D721Med (cell line): ENCODE data around the gene ZMIZ1.

ENCODE experiments used
- DNase-seq: peaks from one replicate; pipeline ENCODE4 v3.0.0; 2011; ENCODE audit warnings: low spot score; ENCODE audit not compliant: insufficient read length
- FAIRE-seq: peaks from 2 replicates; lab custom pipeline; 2011; peaks lifted over from hg19 to GRCh38; lab: Jason Lieb, UNC
- TF ChIP-seq, protein P1 (sequence below): IDR thresholded peaks from 2 replicates; pipeline ENCODE4 v1.5.1; 2012; ENCODE audit warnings: mild to moderate bottlenecking, control low read depth; ENCODE audit not compliant: insufficient read depth; ENCODE audit errors: missing control alignments

Gene ZMIZ1

DNA sequence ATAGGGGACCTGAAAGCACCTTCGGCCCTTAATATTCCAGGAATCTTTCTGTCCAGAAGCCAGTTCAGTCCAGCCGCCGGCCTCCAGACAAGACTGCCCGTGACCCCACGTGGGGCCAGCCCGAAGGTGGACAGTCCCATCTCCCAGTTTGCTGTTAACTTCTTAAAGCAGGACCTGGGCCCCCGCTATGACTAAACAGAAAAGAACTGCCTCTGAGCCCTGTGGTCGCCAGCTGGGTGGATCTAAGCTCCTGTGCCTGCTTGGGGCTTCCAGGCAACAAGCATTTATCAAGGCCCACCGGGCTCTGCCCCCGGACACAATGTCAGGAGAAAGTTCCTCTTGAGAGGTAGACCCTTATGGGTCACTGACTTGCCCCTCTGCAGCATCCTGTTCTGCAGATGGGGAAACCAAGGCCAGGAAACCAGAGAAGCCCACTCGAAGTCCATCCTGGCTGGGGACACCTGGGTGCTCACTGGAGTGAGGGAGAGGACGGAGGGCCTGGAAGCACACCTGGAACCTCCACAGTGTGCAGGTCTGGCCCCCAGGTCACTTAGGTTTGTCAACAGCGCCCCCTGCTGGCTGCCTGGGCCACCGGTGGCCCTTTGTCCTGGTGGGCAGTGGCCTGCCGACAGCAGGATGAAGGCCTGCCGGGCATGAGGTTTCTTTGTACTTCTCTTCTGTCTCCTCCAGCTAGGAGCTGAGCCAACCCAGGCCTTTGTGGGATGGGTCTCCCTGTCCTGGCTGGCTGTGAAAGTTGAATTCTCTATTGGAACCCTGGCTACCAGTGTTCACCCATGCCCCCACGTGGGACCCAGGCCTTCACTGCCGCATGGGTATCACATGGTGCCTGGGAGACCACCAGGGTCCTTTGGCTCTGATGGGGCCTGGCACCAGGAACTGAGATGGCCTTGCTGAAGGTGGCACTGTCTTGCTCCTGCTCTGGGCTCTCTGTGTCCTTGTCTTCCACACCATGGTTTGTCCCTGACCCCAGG lies 128.0 kb downstream of the ZMIZ1 start:
- DNase-seq (peak; percentile 75), FAIRE-seq (no peak)
- TF ChIP-seq, protein P1, sequence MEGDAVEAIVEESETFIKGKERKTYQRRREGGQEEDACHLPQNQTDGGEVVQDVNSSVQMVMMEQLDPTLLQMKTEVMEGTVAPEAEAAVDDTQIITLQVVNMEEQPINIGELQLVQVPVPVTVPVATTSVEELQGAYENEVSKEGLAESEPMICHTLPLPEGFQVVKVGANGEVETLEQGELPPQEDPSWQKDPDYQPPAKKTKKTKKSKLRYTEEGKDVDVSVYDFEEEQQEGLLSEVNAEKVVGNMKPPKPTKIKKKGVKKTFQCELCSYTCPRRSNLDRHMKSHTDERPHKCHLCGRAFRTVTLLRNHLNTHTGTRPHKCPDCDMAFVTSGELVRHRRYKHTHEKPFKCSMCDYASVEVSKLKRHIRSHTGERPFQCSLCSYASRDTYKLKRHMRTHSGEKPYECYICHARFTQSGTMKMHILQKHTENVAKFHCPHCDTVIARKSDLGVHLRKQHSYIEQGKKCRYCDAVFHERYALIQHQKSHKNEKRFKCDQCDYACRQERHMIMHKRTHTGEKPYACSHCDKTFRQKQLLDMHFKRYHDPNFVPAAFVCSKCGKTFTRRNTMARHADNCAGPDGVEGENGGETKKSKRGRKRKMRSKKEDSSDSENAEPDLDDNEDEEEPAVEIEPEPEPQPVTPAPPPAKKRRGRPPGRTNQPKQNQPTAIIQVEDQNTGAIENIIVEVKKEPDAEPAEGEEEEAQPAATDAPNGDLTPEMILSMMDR: peak; percentile 75

DNA sequence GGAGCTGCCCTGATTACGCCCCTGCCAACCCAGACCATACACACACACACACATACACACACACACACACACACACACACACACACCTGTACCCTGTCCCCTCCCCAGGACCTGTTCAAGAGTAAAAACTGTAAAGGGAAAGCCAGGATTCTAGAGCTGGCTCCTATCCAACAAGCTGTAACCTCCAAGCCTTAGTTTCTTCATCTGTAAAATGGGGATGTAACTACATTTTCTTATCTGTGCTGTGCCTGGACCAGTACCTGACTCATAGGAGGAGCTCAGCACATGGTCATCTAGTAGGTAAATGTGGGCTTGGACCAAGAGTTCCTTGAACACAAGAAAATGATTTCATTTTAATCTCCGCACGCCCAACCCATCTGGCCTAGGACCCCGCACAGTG lies 128.8 kb downstream of the ZMIZ1 start:
- no peak for FAIRE-seq
- TF ChIP-seq, protein P1: no peak

DNA sequence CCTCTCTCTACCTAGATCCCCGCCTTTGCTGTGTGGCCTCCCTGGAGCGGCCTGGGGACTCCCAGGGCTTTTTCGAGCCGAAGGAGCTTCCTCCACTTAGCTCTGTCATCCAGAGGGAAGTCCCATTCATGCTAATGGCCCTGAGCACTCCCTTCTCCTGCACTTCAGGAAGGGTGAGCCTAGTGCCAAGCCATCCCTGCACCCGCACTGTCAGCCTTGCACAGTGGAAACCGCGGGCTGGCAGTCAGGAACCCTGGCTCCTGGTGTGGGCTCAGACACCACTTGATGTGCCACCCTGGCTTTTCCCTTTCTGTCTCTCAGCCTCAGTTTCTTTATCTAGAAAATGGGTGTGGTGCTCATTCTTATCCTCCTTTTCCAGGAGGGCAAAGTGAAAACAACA lies 131.6 kb downstream of the ZMIZ1 start:
- no peak for DNase-seq
- TF ChIP-seq, protein P1: no peak
- FAIRE-seq: no peak

More for the DNA sequence above, 128.8 kb downstream of the ZMIZ1 start:
- DNase-seq: no peak

DNA sequence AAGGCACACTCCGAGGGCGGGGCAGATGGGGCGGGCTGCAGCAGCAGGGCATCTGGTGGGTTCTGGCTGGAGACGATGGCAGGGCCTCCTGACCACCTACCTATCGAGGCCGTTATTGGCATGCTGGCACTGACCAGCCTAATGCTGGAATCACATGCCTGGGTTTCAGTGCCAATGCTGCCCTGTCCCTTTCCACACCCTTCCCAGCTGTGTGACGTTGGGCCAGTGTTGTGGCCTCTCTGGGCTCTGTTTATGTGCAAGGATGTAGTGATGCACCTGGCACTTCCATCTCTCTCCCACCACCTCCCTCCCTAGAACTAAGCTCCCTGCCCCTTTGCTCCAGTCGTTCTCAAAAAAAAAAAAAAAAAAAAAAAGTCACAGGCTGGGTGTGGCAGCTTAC lies 132.9 kb downstream of the ZMIZ1 start:
- TF ChIP-seq, protein P1: no peak
- FAIRE-seq (no peak), DNase-seq (no peak)

DNA sequence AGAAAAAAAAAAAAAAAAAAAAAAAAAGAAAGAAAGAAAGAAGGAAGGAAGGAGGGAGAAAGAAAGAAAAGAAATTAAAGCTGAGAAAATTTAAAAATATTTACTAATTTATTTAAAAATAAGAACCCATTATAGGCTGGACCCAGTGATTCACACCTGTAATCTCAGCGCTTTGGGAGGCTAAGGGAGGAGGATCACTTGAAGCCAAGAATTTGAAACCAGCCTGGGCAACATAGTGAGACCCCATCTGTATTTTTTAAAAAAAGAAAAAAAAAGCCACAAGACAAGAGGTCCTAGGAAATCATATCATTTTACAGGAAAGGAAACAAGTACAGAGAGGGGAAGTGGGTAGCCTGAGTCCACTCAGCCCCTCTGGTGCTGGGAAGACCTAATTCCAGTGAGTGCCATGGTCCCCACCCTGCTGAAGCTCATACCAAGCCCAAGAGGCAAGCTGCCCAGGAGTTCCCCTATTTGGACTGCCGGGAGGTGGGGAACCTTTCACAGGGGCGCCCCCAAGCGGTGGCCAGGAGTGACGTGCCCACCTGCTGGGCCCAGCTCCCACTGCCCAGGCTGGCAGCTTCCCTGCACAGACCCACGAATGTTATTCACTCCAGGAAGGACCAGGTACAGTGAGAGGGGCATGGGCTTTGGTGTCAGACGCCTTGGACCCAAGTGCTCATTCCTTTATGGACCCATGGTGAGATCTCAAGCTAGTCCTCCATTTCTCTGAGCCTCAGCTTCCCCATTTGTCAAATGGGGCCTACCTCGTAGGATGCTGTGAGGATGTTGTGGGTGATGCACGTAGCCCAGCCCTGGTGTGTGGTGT lies 133.6 kb downstream of the ZMIZ1 start:
- TF ChIP-seq, protein P1: peak; percentile 43
- FAIRE-seq (no peak), DNase-seq (no peak)

DNA sequence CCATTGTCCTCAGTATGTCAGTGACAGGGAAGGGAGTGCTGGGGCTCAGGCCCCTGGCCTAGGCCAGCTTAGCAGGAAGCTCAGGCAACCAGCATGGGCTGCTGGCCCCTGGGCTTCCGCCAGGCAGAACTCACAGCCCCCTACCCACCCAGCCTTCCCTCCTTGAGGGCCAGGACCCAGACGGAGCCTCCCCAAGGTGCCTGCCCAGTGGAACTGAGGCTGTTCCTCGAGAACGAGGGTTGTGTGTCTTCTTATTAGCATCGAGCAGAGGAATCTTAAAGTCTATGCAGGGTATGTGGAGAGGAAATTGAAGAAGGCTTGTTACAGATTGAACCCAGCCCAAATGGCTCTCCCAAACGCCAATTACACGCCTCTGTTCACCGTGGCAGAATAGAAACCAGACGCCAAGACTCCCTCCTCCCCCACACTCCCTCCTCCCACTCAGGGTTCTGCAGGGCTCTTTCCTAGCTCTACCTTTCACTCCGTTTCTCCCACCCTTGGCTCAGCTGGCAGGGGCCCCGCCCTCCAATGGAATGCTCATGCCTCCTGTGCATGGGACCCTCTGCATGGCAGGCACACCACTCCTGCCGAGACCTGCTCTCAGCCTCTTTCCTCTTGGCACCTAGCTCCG lies 134.4 kb downstream of the ZMIZ1 start:
- no peak for DNase-seq
- TF ChIP-seq, protein P1: no peak
- FAIRE-seq: no peak
